GM12874 (cell line): ENCODE measurements around the gene COMP.

Experiments used
- TF ChIP-seq, protein P1 (sequence below): IDR thresholded peaks from 2 replicates; pipeline ENCODE4 v1.5.1; 2011; ENCODE audit warnings: low read depth, mild to moderate bottlenecking, control low read depth, low read length, moderate library complexity; ENCODE audit not compliant: insufficient read depth

The COMP gene

DNA sequence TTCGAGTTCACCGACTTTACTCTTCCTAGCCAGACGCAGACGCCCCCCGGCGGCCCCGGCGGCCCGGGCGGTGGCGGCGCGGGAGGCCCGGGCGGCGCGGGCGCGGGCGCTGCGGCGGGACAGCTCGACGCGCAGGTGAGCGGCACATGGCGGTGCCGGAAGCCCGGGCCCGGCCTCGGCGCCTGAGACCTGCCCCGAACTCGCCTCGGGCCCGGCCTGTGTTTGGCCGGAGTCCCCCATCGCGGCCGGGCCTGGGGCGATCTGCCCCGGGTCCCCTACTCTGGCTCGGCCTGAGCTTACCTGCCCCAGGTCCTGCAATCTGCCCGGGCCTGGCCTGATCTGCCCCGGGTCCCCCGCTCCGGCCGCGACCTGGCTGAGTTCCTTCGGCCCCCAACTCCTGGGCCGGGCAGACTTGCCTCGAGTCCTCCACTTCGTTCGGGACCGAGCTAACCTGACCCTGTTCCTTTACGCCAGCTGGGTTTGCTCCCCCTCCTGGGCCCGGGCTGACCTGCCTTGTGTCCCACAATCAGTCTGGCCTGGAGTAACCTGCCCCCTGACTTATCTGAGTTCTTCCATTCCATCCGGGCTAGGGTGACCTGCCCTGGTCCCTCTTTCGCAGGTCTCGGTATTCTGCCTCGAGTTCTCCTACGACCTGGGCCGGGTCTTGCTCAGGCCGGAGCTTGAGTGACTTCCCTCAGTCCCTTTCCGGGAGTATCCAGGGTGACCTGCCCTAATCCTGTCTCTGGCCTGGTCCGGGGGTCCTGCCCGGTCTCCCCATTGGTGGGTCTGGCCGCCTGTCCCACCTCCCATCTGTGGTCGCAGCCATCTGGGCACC lies 41.4 kb upstream of the COMP start:
- TF ChIP-seq, protein P1, sequence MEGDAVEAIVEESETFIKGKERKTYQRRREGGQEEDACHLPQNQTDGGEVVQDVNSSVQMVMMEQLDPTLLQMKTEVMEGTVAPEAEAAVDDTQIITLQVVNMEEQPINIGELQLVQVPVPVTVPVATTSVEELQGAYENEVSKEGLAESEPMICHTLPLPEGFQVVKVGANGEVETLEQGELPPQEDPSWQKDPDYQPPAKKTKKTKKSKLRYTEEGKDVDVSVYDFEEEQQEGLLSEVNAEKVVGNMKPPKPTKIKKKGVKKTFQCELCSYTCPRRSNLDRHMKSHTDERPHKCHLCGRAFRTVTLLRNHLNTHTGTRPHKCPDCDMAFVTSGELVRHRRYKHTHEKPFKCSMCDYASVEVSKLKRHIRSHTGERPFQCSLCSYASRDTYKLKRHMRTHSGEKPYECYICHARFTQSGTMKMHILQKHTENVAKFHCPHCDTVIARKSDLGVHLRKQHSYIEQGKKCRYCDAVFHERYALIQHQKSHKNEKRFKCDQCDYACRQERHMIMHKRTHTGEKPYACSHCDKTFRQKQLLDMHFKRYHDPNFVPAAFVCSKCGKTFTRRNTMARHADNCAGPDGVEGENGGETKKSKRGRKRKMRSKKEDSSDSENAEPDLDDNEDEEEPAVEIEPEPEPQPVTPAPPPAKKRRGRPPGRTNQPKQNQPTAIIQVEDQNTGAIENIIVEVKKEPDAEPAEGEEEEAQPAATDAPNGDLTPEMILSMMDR, result peak; percentile 29; the same call in 1 of the 2 replicates

DNA sequence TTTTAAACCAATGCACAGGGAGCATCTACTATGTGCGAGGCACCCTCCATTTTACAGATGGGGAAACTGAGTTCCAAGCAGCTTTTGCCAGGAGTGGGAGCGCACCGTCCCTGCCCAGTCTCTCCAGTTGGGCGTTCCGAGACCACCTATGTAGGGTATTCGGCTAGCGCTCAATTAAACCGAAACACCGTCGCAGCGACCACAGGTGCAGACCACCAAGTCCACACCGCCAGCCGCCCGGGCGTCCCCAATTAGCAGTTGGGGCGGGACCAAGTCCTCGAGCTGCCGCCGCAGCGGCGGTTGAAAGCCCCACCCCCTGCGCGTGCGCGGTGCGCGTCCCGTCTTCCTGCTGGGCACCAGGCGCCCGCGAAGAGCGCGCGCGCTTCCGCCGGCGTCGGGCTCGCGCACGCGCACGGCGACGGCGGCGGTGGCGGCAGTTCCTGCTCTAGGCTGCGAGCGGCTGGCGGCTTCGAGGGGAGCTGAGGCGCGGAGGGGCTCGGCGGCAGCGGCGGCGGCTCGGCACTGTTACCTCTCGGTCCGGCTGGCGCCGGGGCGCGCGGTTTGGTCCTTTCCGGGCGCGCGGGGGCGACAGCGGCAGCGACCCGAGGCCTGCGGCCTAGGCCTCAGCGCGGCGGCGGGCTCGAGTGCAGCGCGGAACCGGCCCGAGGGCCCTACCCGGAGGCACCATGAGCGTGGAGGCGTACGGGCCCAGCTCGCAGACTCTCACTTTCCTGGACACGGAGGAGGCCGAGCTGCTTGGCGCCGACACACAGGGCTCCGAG lies 40.6 kb upstream of the COMP start, which contains the start of gene UPF1:
Gene UPF1 (plus strand): TSS at position 436 of the 782 bp plus-strand sequence. CDS start 251 bp downstream, at position 687.
- TF ChIP-seq, protein P1, result 0 out of 2 replicates have a peak, but pooled peaks have one; percentile 1

DNA sequence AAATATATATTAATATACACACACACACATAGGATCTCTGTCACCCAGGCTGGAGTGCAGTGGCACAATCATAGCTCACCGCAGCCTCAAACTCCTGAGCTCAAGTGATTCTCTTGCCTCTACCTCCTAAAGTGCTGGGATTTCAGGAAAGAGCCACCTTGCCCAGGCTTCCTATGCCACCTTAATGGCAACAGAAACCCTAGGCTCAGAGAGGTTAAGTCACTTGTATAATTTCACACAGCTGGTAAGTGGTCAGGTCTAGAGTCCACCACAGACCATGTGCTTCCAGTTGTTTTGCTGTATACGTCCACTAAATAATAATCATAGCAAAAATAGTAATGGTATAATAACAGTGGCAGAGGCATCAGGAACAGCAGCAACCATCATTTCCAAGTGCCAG lies 39.4 kb upstream of the COMP start:
- TF ChIP-seq, protein P1, result no peak

DNA sequence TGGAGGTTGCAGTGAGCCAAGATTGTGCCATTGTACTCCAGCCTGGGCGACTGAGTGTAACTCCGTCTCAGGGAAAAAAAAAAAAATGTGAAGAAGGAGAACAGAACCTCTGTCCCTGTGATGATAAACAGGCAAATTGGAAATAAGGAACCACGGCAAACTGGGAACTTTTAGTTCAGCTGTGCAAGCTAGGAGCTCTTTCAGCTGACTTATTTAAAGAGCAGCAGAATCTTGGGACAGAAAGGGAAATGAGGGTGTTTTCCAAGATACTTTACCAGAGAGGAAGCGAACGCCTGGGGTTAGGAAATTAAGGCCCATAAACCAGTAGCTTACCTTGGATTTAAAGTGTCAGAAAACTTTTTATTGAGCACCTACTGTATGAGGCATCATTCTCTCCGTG lies 37.7 kb upstream of the COMP start:
- TF ChIP-seq, protein P1, result no peak

DNA sequence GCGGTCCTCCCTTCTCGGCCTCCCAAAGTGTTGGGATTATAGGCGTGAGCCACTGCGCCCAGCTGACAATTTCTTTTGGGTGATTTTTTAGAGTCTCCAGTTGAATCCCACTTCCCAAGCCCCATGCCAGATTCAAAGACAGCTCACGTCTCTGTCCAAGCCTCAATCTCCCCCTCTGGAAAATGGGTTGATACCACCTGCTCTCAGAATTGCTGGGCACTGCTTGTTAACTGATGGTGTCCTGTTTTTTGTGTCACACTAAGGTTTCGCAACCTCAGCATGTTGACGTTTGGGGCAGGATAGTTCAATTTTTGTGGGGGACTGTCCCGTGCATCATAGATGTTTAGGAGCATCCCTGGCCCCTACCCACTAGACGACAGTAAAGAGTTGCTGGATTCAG lies 26.5 kb upstream of the COMP start:
- TF ChIP-seq, protein P1, result no peak

DNA sequence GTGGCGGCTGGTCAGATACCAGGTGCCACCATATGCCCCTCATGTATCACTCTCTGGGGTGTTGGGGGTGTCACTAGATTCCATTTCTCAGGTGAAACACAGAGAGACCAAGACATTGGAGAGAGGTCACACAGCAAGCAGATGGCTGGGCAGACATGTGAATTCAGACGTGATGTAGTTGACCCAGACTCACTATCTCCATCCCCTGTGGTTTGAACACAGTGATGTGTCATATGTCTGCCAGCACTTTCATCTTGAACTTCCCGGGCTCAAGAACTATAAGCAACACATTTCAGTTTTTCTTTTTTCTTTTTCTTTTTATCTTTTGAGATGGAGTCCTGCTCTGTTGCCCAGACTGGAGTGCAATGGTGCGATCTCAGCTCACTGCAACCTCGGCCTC lies 24.6 kb upstream of the COMP start:
- TF ChIP-seq, protein P1, result no peak

DNA sequence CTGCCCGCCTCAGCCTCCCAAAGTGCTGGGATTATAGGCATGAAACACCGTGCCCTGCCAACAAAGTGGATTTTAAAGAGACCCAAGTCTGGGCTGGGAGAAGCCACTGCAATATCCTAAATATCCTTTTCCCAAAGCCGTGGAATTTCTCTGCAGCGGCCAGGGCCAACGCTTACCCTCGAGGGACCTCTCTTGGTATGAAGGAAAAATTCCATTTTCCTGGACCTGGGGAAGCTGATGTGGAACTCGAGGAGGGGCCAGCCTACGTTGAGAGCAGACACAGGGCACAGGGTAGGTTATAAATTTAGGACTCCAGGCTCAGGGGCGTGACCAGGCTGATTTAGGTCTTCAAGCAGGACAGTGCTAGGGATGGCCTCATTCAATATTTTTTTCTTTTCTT lies 23.0 kb upstream of the COMP start:
- TF ChIP-seq, protein P1, result no peak
